GM23338 (cell line): ENCODE measurements around the gene TSHZ2. TPM values are rescaled to one million over a fixed set of nuclear protein-coding genes. Genes with fewer than 3 reads are reported as not detected.

ENCODE experiments used
- ATAC-seq: fragments of 200-7000 bp; cut with Tn5 transposase; 3 replicates; pipeline ENCODE4 v1.9.1; 2020
- DNase-seq: peaks from one replicate; pipeline ENCODE4 v3.0.0-alpha.2; 2015; ENCODE audit warnings: low spot score
- H2AFZ ChIP-seq: fragments of 200-600 bp; sonication (generic); 2 replicates; pipeline ENCODE4 v1.8.0; 2016; ENCODE audit warnings: antibody characterized with exemption, mild to moderate bottlenecking, moderate library complexity
- H3F3A ChIP-seq: fragments of 200-600 bp; sonication (generic); replicated peaks from 2 replicates; pipeline ENCODE4 v1.8.0; 2017; ENCODE audit warnings: antibody characterized with exemption, mixed run types, low read depth
- H3K27ac ChIP-seq: fragments of 200-600 bp; sonication (generic); 2 replicates; pipeline ENCODE4 v1.6.1; 2016; ENCODE audit warnings: low read depth
- H3K27me3 ChIP-seq: fragments of 200-600 bp; sonication (generic); 2 replicates; pipeline ENCODE4 v1.8.0; 2016; ENCODE audit warnings: mild to moderate bottlenecking, mixed run types, moderate library complexity; ENCODE audit not compliant: insufficient read depth
- H3K36me3 ChIP-seq: fragments of 200-600 bp; sonication (generic); 2 replicates; pipeline ENCODE4 v1.8.0; 2016; ENCODE audit warnings: mild to moderate bottlenecking; ENCODE audit not compliant: insufficient read depth
- H3K4me1 ChIP-seq: fragments of 200-600 bp; sonication (generic); 2 replicates; pipeline ENCODE4 v1.8.0; 2016; ENCODE audit warnings: mild to moderate bottlenecking, moderate library complexity; ENCODE audit not compliant: insufficient read depth
- H3K4me2 ChIP-seq: fragments of 200-600 bp; sonication (generic); 2 replicates; pipeline ENCODE4 v1.7.1; 2017; ENCODE audit warnings: mixed run types
- H3K4me3 ChIP-seq: fragments of 200-600 bp; sonication (generic); 2 replicates; pipeline ENCODE4 v1.6.1; 2016; ENCODE audit warnings: mixed run types
- H3K79me2 ChIP-seq: fragments of 200-600 bp; sonication (generic); replicated peaks from 2 replicates; pipeline ENCODE4 v1.8.0; 2017; ENCODE audit warnings: mild to moderate bottlenecking; ENCODE audit not compliant: insufficient read depth
- H3K9me2 ChIP-seq: fragments of 200-600 bp; sonication (generic); 2 replicates; pipeline ENCODE4 v1.8.0; 2017; ENCODE audit not compliant: insufficient read depth
- H4K20me1 ChIP-seq: fragments of 200-600 bp; sonication (generic); replicated peaks from 2 replicates; pipeline ENCODE4 v1.8.0; 2017; ENCODE audit warnings: mild to moderate bottlenecking; ENCODE audit not compliant: insufficient read depth
- H3K27ac Mint-ChIP-seq: 2 replicates; pipeline ENCODE4 v1.8.0; 2020; ENCODE audit warnings: inconsistent platforms, mild to moderate bottlenecking, moderate library complexity, mixed read lengths
- H3K27me3 Mint-ChIP-seq: 3 replicates; pipeline ENCODE4 v1.8.0; 2022; ENCODE audit warnings: low read depth, mild to moderate bottlenecking, moderate library complexity, mixed read lengths, inconsistent platforms; ENCODE audit not compliant: insufficient read depth, poor library complexity
- H3K36me3 Mint-ChIP-seq: 3 replicates; pipeline ENCODE4 v1.8.0; 2021; ENCODE audit warnings: low read depth, mild to moderate bottlenecking, inconsistent platforms, moderate library complexity, mixed read lengths
- H3K4me1 Mint-ChIP-seq: 3 replicates; pipeline ENCODE4 v1.8.0; 2020; ENCODE audit warnings: mild to moderate bottlenecking, inconsistent platforms, mixed read lengths
- H3K4me3 Mint-ChIP-seq: 3 replicates; pipeline ENCODE4 v1.8.0; 2021; ENCODE audit warnings: moderate library complexity, mild to moderate bottlenecking, inconsistent platforms, mixed read lengths
- H3K9me3 Mint-ChIP-seq: 3 replicates; pipeline ENCODE4 v1.8.0; 2020; ENCODE audit warnings: moderate library complexity, mild to moderate bottlenecking, inconsistent platforms, mixed read lengths
- CREB1 ChIP-seq: fragments of 250-450 bp; sonication (Bioruptor Pico); IDR thresholded peaks from 2 replicates; pipeline ENCODE4 v1.5.0; 2020; ENCODE audit warnings: low read depth, mild to moderate bottlenecking, moderate library complexity
- EZH2phosphoT487 ChIP-seq: fragments of 200-600 bp; sonication (generic); IDR thresholded peaks from one replicate; pipeline ENCODE4 v1.8.1; 2018; ENCODE audit warnings: antibody characterized with exemption; ENCODE audit not compliant: unreplicated experiment
- NANOG ChIP-seq: IDR thresholded peaks from 2 replicates; pipeline ENCODE4 v1.6.1; 2016; ENCODE audit warnings: antibody characterized with exemption, borderline replicate concordance
- POLR2AphosphoS5 ChIP-seq: IDR thresholded peaks from 2 replicates; pipeline ENCODE4 v1.6.1; 2016; ENCODE audit warnings: antibody characterized with exemption, low read depth
- STAT1 ChIP-seq: IDR thresholded peaks from one replicate; pipeline ENCODE4 v1.6.1; 2016; ENCODE audit warnings: antibody characterized with exemption; ENCODE audit not compliant: unreplicated experiment
- ZNF462 ChIP-seq: fragments of 250-450 bp; sonication (Bioruptor Pico); IDR thresholded peaks from 2 replicates; pipeline ENCODE4 v1.5.0; 2020; ENCODE audit warnings: mild to moderate bottlenecking, moderate library complexity
- polyA plus RNA-seq: library from polyadenylated mRNA; unstranded; fragments of >200 nt; fragmentation: Nextera tagmentation; extraction: Ambion mirVana; gene quantifications from 2 replicates; pipeline ENCODE4 v1.2.1, GENCODE V29; 2016
- total RNA-seq: library from RNA; depleted of rRNA; stranded (reverse); fragments of >200 nt; shearing (Covaris generic); gene quantifications from 2 replicates; pipeline ENCODE4 v1.2.3, GENCODE V29; 2014

TSHZ2 gene
- total and polyA plus RNA-seq, 2 experiments from 2014 or later = 0.49 to 1.3 TPM

GRCh38 chr20:53283011-53283410, 310.9 kb downstream of the TSHZ2 start:
- no peak overlapping the region for H3K27ac ChIP-seq
- H4K20me1 ChIP-seq = no peaks in the 10 kb centered on the region
- no peaks in the 10 kb centered on the region for H3K27me3 ChIP-seq
- H3K27me3 Mint-ChIP-seq = peaks cover 4% of the 10 kb centered on the region
- peak overlapping the region; percentile 65 for H3K4me2 ChIP-seq
- H3F3A ChIP-seq = no peaks in the 10 kb centered on the region
- H3K36me3 ChIP-seq = no peaks in the 10 kb centered on the region
- H3K4me1 ChIP-seq = peaks cover 36% of the 10 kb centered on the region
- no peaks in the 10 kb centered on the region for H3K9me3 Mint-ChIP-seq
- peaks cover 3% of the 10 kb centered on the region; the same call in 1 of the 2 replicates for H3K9me2 ChIP-seq
- no peaks in the 10 kb centered on the region for H3K36me3 Mint-ChIP-seq
- peaks cover 45% of the 10 kb centered on the region for H3K4me1 Mint-ChIP-seq
- TF ChIP-seq STAT1 (no peak), POLR2AphosphoS5 (no peak), NANOG (peak; percentile 55; the same call in 1 of the 2 replicates)
- H3K4me3 ChIP-seq = peak overlapping the region; percentile 18
- ATAC-seq (peak; percentile 61), DNase-seq (peak; percentile 24)
- no peak overlapping the region for H3K27ac Mint-ChIP-seq
- no peaks in the 10 kb centered on the region for H3K79me2 ChIP-seq
- peak overlapping the region; percentile 28 for H3K4me3 Mint-ChIP-seq
- no peak overlapping the region for H2AFZ ChIP-seq

- no peak for TF ChIP-seq CREB1
- TF ChIP-seq ZNF462 (CRISPR knock-in tag) = no peak
- TF ChIP-seq EZH2phosphoT487 = no peak
- Histone ChIP-seq H2AFZ (no peak overlapping the region), H3K4me1 (peaks cover 36% of the 10 kb centered on the region), H3K27ac (no peak overlapping the region), H3K27me3 (no peaks in the 10 kb centered on the region), H3K36me3 (no peaks in the 10 kb centered on the region), H3K79me2 (no peaks in the 10 kb centered on the region), H3K4me2 (peak overlapping the region; percentile 65), H3K9me2 (no peaks in the 10 kb centered on the region), H4K20me1 (no peaks in the 10 kb centered on the region), H3F3A (no peaks in the 10 kb centered on the region), H3K4me3 (peak overlapping the region; percentile 18; the same call in 1 of the 2 replicates)
- Mint-ChIP-seq H3K27ac (no peak overlapping the region), H3K4me3 (no peak overlapping the region), H3K36me3 (no peaks in the 10 kb centered on the region), H3K4me1 (peaks cover 45% of the 10 kb centered on the region), H3K27me3 (peaks cover 4% of the 10 kb centered on the region), H3K9me3 (no peaks in the 10 kb centered on the region)
- ATAC-seq = no peak
- no peak for DNase-seq
Observed at GRCh38 chr20:53283597-53283996, 311.4 kb downstream of the TSHZ2 start.
